GM10847 (cell line): Measurements from ENCODE around the gene MUC2.

Source experiments
- POLR2A ChIP-seq: IDR thresholded peaks from 2 replicates; pipeline ENCODE4 v1.6.1; 2011; ENCODE audit not compliant: insufficient read length; ENCODE audit errors: extremely low read depth

The MUC2 gene

GRCh38 chr11:1108246-1108900, 33.7 kb downstream of the MUC2 start:
- no peak for TF ChIP-seq POLR2A

DNA sequence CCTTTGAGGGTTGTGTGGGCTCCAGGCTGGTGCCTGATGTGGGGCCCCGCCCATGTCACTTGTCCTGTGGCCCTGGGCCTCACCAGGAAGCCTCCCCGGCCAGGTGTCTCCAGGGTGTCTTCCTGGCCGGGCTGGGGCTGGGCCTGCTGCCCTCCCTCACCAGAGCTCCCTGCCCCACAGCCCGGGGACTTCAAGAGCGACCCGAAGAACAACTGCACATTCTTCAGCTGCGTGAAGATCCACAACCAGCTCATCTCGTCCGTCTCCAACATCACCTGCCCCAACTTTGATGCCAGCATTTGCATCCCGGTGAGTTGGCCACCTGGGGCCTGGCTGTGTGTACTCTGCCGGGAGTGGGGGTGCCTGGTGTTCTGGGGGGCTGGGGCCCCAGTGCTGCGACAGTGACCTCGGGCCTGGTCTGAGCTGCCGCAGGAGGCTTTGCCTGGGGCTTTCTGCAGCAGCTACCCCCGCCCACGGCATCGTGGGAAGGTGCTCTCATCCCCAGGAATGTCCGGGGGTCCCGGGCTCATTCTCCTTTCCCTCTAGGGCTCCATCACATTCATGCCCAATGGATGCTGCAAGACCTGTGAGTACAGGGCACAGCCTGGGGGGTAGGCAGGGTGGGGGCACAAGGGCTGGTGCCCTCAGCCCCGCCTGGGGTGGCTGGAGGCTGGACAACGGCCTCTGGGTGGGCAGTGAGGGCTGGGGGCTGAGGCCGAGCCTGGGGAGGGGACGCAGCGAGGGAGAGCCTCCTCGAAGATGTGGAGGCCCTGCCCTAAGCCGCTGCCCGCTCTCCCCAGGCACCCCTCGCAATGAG, 34.6 kb downstream of the MUC2 start:
- TF ChIP-seq POLR2A = no peak

- no peak for TF ChIP-seq POLR2A
These were observed 35.4 kb downstream of the MUC2 start for GRCh38 chr11:1109918-1110705.

- TF ChIP-seq POLR2A = no peak
These were observed 37.0 kb downstream of the MUC2 start for GRCh38 chr11:1111545-1112212.

GRCh38 chr11:1112351-1113191, 37.9 kb downstream of the MUC2 start:
- no peak for TF ChIP-seq POLR2A

- TF ChIP-seq POLR2A = no peak
These were observed 38.9 kb downstream of the MUC2 start for GRCh38 chr11:1113405-1114201.

GRCh38 chr11:1116104-1116503, 41.4 kb downstream of the MUC2 start:
- TF ChIP-seq POLR2A = no peak

DNA sequence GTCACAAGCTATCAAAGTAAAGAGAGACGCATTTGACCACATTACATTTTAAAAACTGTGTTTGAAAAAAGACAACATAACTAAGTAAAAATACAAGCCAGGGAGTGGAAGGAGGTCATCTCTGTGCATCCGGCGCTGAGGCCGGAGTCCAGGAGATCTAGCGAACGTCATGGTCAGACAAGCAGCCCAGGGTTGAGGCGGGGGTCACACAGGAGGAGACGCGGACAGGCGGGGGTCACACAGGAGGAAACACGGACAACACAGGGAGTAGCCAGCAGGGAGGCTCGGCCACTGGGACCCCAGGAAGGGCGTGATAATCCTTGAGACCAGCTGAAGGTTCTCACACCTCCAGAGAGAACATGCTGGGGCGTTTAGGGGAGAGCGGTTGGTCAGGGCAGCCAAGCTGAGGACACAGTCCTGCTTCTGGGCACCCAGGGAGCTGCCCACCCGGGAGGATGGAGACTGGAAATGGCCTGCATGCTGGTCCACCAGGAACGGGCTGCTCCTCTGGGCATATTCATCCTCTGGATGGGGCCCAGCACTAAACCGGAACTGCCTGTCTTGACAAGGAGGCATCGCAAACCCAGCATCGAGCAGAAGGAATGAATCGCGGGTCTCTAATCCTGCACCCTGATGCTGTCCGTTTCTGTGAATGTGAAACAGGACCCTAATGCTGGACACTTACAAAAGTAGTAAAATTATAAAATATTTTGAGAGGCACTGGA, 42.2 kb downstream of the MUC2 start:
- no peak for TF ChIP-seq POLR2A

- no peak for TF ChIP-seq POLR2A
These were observed 43.3 kb downstream of the MUC2 start for GRCh38 chr11:1117992-1118391.

DNA sequence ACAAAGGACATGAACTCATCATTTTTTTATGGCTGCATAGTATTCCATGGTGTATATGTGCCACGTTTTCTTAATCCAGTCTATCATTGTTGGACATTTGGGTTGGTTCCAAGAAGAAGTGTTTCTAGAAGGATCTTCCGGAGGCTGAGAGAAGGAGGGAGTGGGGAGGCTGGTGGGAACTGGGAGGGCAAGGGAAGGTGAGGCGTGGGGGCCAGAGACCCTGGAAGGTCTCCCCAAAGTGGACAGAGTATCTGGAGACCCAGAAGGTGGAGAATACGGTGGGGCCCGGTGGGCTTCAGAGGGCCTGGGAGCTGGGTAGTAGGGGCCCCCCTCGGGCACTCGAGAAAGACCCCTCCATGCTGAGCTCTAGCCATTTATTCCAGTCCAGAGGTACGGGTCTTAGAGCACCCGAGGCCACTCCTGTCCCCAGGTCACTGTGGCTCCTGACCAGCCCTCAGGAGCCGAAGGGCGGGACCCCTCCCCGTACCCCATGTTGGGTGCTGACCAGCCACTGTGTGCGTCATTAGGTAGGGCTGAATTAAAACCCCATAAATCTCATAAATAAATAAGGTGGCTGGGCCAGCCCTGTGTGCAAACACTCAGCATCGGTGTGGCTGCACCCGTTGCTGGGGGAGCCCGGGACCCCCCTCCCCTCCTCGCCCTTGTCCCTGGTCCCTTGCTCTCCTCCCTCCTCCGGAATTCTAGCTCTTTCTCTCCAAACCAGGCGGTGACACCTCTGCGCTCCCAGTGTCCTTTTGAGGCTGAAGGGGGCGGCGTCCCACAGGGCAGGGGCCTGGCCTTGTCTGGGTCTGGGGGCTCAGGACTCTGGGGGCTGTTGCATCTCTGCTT, 44.3 kb downstream of the MUC2 start:
- TF ChIP-seq POLR2A = no peak

GRCh38 chr11:1119604-1120146, 45.0 kb downstream of the MUC2 start:
- TF ChIP-seq POLR2A = no peak
